Hematopoietic multipotent progenitor cell treated with erythropoietin and hydrocortisone succinate and interleukin-3 and kit ligand, for 8 days (in vitro differentiated cells): ENCODE results near the gene SLC22A23.

ENCODE experiments used
- DNase-seq: peaks from one replicate; pipeline ENCODE4 v3.0.0-alpha.2; 2015

The SLC22A23 gene

DNA sequence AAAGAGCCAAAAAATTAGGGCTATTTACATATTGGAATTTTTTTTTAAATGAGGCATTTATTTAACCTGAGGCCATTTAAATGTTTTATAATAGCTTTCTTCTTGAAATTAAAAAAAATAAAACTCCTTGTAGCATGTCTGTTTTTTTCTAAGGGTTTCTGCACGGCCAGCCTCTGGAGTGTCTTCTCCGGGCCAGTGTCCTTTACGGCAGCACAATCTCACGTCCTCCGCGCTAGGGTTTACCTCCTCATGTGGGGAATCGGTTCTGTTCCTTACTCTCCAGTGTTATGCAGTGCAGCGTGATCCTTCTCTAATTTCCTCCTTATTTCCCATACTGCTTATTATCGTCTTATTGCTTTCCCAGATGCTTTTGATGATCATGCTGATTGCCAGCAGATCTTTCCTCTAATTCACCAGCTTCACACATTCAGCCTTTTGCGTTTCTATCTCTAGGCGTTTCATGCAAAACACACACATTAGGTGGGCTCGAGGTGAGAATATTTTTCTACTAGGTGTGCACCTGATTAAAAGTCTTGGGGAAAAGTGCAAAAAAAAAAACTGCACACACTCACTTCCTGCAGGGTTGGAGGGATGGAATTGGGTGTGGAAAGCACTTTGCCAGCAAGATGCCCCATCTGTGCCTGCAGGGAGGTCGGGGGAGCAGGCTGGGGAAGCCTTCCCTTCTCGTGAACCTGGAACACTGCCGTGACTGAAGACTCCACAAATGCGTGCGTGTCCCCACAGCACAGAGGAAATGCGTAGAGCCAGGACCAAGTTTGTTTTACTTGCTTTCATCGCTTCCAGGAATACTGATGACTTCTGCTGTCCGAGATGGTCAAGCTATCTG is 142.0 kb downstream of the SLC22A23 start:
- DNase-seq, result no peak

- no peak for DNase-seq
These were observed 142.7 kb downstream of the SLC22A23 start for GRCh38 chr6:3314176-3314575.

DNA sequence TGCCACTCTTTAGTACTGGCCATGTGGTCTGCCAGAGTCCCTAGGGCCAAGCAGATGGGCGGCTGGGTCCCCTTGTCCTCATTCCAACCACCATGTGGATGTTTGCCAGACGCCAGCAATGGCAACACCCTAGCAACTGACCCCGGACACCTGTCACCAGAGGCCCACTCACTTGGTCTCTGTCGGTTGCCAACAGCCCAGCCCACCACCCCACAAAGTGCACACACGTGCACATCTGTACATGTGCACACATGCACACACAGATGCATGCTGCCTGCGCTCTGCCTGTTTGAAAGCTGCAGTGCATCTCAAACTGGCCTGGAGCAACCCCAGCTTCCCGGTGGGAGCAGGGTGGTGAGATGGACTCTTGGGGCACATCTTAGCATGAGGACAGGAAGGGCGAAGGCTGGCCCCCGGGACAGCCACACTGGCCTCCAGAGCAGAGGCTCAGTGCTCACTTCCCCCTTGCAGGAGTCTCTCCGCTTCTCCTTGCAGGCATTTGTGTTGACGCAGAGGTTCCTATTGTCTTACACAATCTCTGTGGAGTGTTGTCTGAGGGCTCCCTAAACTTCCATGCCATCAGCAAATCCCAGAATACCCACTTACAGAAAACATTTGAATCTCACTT is 144.1 kb downstream of the SLC22A23 start:
- DNase-seq, result no peak

- DNase-seq, result no peak
These were observed 145.0 kb downstream of the SLC22A23 start for GRCh38 chr6:3311826-3312225.

DNA sequence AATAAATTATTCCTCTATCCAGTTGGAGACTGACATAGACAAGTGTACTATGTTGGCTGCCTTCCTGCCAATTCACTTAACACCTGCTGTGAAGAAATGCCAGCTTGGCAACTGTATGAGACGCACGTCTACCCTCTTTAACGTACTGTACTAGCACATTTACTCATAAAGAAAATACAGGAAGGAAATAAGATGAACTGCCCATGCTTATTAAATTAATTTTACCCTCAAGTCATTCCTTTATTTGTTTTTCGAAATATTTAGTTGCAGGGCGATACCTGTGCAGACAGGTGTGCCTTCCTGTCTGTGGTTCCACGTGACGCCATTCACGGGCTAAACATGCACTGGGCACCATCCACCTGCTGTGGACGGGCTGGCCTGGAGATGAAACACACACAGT is 146.1 kb downstream of the SLC22A23 start:
- DNase-seq, result no peak

DNA sequence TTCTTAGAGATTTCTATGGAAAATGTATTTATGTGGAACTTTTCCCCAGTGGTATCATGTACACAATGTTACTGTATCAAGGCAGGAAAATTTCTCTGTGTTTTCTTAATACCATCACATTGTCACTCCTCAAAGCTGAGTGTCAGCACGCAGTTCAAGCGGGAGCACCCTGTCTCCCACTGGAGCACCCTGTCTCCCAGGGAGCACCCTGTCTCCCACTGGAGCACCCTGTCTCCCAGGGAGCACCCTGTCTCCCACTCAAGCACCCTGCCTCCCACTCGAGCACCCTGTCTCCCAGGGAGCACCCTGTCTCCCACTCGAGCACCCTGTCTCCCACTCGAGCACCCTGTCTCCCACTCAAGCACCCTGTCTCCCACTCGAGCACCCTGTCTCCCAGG is 146.8 kb downstream of the SLC22A23 start:
- no peak for DNase-seq

GRCh38 chr6:3309391-3310050 is 147.3 kb downstream of the SLC22A23 start:
- no peak for DNase-seq

GRCh38 chr6:3308106-3308505 is 148.7 kb downstream of the SLC22A23 start:
- no peak for DNase-seq

DNA sequence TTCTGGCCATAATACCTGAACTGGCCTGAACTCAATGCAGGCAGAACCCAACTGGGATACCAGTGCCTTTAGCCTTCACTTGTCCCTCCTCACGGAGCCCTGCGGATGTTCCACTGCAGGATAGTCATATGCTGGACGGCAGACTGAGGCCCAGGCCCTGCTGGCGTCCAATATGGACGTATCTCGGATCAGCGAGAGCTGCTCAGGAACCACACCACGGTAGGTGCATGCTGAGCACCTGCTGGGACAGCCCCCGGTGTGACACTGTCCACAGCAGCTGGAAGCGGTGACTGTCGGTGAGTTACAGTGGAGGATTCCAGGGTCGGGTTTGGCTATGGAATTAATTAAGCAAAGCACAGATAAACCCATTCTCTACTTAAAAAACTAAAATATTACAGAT is 149.4 kb downstream of the SLC22A23 start:
- no peak for DNase-seq

- no peak for DNase-seq
These were observed 150.0 kb downstream of the SLC22A23 start for GRCh38 chr6:3306848-3307247.

- DNase-seq, result no peak
These were observed 151.0 kb downstream of the SLC22A23 start for GRCh38 chr6:3305831-3306230.

DNA sequence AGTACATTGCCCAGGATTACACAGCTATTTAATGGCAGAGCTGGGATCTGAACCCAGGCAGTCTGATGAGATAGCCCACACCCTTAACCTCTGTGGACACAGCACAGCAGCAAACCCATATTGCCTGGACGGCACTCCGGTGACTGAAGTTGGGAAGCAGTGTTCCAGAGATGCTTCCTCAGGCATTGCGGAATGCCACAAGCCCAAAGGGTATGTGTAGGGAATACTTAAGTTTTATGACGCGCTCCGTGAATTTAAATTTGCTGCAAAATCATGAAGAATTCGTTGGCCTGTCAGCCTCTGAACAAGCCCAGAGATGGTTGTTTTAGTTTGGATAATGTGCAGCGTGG is 151.7 kb downstream of the SLC22A23 start:
- DNase-seq, result no peak

DNA sequence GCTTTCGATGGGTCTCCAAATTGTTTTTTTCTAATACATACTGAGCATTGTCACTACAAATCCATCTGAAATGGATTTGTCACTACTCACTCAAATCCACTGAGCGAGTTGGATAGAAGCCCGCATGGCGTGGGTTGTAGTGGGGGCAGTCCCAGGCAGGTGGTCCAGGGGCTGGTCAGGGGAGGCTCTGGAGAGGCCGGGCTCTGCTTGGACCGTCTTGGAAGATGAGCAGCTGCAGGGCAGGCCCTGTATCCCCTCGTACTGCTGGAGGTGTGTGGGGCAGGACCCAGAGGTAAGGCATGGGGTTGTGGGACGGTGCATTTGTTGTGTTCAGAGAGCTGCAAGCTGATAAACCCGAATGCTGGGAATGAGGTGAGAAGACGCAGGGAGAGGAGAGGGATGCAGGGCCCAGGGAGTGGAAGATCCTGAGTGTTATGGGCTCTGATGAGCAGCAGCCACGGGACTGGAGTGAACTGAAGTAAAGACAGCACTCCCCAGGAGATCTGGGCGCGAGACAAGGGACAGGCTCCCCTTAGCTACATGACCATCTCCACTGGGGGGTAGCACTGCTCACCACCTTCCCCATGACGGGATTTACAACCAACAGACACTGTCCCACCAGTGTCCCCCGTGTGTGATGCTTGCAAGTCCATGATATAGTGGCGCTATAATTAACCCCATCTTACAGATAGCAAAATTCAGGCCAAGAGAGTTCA is 152.2 kb downstream of the SLC22A23 start:
- no peak for DNase-seq

DNA sequence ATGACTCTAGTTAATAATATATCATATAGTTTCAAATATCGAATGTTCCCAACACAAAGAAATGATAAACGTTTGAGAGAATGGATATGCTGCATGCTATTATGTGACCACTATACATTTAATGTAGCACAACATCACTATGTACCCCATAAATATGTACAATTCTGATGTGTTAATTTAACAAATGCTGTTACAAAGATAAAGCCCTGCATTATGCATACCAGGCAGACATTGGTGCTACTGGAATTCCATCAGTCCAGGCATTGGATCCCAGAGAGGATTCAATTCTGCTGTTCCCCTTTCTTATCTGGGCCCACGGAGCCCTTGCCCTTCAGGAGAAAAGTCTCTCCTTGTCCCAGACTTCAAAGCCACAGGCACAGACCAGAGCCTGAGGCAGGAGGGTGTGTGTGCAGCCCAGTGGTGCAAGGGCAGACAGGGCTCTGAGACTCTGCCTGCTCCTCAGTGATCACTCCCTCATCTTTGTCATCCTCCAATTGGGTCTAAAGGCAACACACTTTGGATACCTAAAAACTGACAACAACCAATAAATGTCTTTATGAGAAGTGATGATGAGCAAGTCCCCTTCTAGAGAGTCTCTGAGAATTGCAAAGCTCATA is 152.9 kb downstream of the SLC22A23 start:
- DNase-seq, result no peak

DNA sequence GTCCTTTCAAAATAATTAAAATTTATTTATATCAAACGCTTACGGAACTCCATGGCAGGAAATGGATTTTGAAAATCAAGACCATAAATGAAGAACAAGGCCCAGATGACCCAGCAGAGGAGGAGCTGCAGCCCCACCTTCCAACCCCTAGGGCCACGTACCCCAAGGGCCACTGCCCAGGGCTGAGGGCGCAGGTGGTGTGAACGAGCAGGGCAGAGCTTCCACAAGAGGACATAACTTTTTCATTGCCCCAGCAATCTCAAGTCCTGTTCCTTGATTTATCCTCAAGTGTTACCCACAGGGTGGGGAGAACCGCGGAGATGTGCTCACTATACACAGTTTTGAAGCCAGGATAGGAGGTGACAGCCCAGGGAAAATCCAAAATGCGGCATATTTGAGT is 155.3 kb downstream of the SLC22A23 start:
- DNase-seq, result no peak

GRCh38 chr6:3299221-3299620 is 157.6 kb downstream of the SLC22A23 start:
- DNase-seq, result no peak

DNA sequence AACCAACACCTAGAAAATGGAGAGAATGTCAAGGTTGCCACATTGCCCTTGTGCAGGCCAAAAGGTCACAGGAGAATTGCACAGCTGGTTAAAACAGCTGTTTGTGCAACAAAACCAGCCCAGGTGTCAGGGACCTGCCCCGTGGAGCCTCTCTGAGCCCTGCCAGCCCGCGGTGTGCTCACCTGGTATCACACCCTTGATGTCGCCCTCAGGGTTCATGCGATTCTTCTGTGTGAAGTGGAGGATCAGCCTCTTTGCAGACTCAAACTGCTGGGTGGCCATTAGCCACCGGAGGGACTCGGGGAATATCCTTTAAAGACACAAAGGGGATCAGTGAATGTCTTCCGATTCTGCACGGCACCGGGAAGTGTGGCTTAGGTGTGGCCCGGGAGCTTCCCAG is 158.9 kb downstream of the SLC22A23 start:
- no peak for DNase-seq

- no peak for DNase-seq
These were observed 159.8 kb downstream of the SLC22A23 start for GRCh38 chr6:3297006-3297405.

GRCh38 chr6:3296537-3296936 is 160.3 kb downstream of the SLC22A23 start:
- DNase-seq, result no peak

- no peak for DNase-seq
These were observed 160.8 kb downstream of the SLC22A23 start for GRCh38 chr6:3296078-3296477.

GRCh38 chr6:3294921-3295871 is 161.7 kb downstream of the SLC22A23 start:
- DNase-seq, result no peak

- no peak for DNase-seq
These were observed 162.5 kb downstream of the SLC22A23 start for GRCh38 chr6:3294396-3294795.
